HG03442 (cell line): ENCODE results near the gene RPE65.
"Not testable (repeated sequence)": the region's sequence is repeated elsewhere in the genome, so short reads cannot be mapped to it uniquely, and the experiment has no call there.

Experiments
- ATAC-seq: cut with Tn5 transposase; IDR thresholded peaks from one replicate; pipeline ENCODE4 v1.9.1; 2021; ENCODE audit warnings: mild to moderate bottlenecking, moderate library complexity; ENCODE audit not compliant: unreplicated experiment

RPE65 gene

GRCh38 chr1:68449901-68450300 lies at the start of gene RPE65:
TSS of gene RPE65 (minus strand) at chr1:68449954. CDS start at chr1:68449905, 49 bp downstream.
- no peak for ATAC-seq

- peak; percentile 13 for ATAC-seq
These were observed 47.6 kb upstream of the RPE65 start for GRCh38 chr1:68497358-68497698.

- ATAC-seq = peak; percentile 93
These were observed 47.1 kb upstream of the RPE65 start, which contains the start of gene DEPDC1 for GRCh38 chr1:68496680-68497357. TSS of gene DEPDC1 (minus strand) at chr1:68497082. CDS start at chr1:68496999, 83 bp downstream.

DNA sequence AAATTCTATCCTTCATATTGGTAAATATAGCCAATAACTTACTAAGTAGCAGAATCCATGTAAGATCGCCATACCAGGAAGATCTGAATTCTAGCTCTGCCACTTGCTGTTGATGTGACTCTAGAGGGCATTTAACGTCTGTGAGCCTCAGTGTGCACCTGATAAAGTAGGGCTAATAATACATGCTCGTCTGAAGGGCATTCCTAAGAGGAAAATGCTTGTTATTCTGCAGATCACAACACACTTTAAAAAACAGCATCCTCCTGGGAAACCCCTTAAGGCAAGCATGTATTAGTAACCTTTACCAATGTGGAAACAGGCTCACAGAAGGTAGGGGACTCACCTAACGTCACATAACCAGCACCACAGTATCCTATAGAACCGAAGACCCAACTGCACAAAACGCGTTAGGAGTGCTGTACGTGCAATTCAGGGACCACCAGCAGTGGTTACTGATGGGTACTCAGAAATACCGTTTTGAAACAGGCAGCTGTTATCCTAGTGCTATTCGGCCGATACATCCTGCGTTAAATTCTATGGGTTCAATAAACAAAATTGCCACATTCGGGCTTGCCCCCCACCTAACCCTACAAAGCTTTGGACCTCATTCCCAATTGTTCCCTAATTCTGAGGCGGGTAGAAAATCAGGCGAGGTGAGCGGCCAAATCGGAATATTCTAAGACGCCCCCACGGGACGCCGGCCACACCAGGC lies 46.4 kb upstream of the RPE65 start:
- ATAC-seq = peak; percentile 13

DNA sequence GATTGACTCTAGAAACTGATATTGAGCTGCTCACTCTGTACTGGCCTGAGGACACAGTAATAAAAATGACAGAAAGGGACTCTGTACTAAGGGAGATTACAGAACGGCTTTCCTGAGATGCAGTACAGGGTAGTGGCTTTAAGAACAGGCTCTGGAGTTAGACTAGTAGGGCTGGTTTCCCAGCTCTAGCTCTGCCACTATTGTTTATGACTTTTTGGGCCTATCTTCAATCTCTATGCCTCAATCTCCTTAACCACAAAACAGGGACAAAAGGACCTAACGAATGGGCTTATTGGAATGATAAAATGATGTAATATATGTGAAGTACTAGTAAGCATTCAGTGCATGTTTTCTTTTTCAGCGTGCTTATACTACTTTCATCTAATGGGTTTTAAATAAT lies 45.8 kb upstream of the RPE65 start:
- no peak for ATAC-seq

GRCh38 chr1:68493193-68493592 lies 43.4 kb upstream of the RPE65 start:
- no peak for ATAC-seq

DNA sequence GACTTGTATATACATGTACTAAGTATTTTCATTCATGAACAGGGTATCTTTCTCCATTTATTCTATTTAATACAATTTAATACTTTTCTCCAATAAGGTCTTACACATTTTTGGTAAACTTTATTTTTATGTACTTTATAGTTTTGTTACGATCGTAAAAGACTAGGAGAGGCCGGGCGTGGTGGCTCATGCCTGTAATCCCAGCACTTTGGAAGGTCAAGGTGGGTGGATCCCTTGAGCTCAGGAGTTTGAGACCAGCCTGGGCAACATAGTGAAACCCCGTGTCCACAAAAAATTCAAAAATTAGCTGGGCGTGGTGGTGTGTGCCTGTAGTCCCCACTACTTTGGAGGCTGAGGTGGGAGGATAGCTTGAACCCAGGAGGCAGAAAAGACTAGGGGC lies 42.5 kb upstream of the RPE65 start:
- ATAC-seq = not testable (repeated sequence)

DNA sequence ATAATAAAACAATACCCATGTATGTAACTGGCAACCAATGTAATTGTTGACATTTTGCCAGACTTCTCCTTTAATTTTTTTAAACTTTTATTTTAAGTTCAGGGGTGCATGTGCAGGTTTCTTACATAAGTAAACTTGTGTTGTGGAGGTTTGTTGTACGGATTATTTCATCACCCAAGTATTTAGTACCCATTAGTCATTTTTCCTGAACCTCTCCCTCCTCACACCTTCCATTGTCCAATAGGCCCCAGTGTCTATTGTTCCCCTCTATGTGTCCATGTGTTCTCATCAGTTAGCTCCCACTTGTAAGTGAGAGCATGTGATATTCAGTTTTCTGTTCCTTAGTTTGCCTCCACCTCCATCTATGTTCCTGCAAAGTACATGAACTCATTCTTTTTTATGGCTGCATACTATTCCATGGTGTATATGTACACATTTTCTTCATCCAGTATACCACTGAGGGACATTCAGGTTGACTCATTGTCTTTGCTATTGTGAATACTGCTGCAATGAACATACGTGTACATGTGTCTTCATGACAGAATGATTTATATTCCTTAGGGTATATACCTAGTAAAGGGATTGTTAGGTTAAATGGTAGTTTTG lies 40.4 kb upstream of the RPE65 start:
- ATAC-seq = no peak

- no peak for ATAC-seq
These were observed 35.8 kb upstream of the RPE65 start for GRCh38 chr1:68485431-68486022.

DNA sequence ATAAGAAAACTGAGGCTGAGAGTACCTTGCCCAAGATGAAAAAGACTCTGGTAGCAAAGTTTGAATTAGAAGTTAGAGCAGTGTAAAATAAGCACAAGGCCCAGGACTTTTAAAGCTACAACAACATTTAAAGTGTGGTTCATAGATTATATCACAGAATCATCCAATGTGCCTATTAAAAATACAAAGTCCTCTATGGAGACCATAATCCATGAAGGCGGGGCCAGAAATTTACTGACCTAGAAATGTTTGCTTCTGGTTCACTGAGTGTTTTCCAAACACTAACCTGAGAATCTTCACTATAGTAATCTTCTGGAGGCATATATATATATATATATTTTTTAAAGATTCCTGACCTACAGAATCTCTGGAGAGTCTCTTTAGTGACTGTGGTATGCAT lies 34.9 kb upstream of the RPE65 start:
- no peak for ATAC-seq

- no peak for ATAC-seq
These were observed 31.3 kb upstream of the RPE65 start for GRCh38 chr1:68481041-68481440.

GRCh38 chr1:68479501-68479900 lies 29.7 kb upstream of the RPE65 start:
- ATAC-seq = no peak

- ATAC-seq = no peak
These were observed 28.9 kb upstream of the RPE65 start for GRCh38 chr1:68478662-68479061.

- ATAC-seq = not testable (repeated sequence)
These were observed 26.9 kb upstream of the RPE65 start for GRCh38 chr1:68476626-68477025.

GRCh38 chr1:68473060-68473459 lies 23.3 kb upstream of the RPE65 start:
- ATAC-seq = no peak

GRCh38 chr1:68470388-68470970 lies 20.7 kb upstream of the RPE65 start:
- no peak for ATAC-seq

DNA sequence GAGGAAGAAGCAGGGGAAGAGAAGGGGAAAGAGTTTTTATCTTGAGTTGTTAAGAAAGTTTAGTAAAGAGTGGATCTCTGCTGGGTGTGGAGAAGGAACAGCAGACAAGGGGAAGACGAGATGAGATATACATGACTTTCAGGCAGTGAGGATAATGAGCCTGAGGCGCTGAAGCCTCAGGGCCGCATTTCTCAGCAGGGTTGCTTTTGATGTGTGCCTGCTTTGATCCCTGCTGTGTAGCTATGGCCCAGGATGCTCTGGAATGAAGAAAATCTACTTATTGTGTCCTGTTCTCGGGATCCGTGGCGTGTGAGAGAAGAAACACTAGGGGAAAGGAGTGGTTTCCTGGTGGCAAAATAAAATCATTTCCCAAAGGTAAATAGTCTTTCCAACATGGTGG lies 15.1 kb upstream of the RPE65 start:
- ATAC-seq = no peak

DNA sequence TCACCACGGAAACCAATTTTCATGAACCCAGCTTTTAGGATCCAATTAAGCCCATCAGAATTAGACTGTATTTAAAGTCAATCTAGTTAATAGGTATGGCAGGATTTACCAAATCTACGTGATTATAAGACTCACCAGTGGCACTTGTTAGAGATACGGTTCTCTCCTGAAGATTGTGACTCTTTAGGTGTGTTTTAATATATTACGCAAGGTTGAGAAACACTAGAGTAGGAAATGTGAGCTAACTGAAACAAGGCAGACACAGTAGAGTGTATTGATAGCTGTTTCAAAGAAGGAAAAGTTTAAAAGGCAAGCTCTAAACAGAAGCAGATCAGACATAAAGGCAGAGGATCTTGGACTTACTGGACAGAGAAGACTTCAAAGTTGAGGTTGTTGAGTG lies 11.2 kb upstream of the RPE65 start:
- ATAC-seq = no peak

DNA sequence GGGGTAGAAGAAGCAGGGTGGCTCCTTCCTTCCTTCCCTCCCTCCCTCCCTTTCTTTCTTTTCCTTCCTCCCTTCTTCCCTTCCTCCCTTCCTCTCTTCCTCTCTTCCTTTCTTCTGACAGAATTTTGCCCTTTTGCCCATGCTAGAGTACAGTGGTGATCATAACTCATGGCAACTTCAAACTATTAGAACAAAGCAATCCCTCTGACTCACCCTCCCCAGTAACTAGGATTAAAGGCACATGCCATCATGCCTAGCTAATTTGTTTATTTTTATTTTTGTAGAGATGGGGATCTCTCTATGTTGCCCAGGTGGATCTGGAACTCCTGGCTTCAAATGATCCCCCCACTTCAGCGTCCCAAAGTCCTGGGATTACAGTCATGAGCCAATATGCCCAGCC lies 10.0 kb upstream of the RPE65 start:
- ATAC-seq = no peak

- ATAC-seq = no peak
These were observed 9.3 kb upstream of the RPE65 start for GRCh38 chr1:68459091-68459490.

- no peak for ATAC-seq
These were observed 6.4 kb upstream of the RPE65 start for GRCh38 chr1:68456202-68456601.
